HG03575 (cell line): Measurements from ENCODE around the gene TMUB1.

ENCODE experiments used
- ATAC-seq: cut with Tn5 transposase; IDR thresholded peaks from one replicate; pipeline ENCODE4 v1.9.1; 2021; ENCODE audit not compliant: unreplicated experiment, insufficient number of reproducible peaks, low FRiP score; ENCODE audit errors: extremely low read depth

The TMUB1 gene

GRCh38 chr7:151061213-151062110 lies 21.8 kb downstream of the TMUB1 start:
- ATAC-seq, result no peak

- ATAC-seq, result no peak
These were observed 22.7 kb downstream of the TMUB1 start for GRCh38 chr7:151060416-151061212.

DNA sequence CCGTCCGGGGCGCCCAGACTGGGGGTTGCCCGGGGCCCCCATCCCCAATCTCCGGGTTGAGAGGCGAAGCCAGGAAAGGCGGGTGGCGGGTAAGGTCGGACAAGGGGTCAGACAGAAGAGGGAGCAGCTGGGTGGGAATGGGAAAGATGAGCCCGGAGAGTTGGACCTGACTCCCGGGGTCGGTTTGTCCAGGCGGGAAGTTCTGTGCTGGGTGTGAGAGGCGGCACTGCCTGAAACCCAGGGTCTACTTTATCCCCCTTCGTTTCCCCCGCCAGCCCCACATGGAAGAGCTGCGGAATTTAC lies 23.2 kb downstream of the TMUB1 start:
- no peak for ATAC-seq

- no peak for ATAC-seq
These were observed 23.8 kb downstream of the TMUB1 start, which contains the start of gene SLC4A2 for GRCh38 chr7:151059367-151060112. TSS of gene SLC4A2 (plus strand) at chr7:151059589. CDS start at chr7:151061988, 2,399 bp downstream.

DNA sequence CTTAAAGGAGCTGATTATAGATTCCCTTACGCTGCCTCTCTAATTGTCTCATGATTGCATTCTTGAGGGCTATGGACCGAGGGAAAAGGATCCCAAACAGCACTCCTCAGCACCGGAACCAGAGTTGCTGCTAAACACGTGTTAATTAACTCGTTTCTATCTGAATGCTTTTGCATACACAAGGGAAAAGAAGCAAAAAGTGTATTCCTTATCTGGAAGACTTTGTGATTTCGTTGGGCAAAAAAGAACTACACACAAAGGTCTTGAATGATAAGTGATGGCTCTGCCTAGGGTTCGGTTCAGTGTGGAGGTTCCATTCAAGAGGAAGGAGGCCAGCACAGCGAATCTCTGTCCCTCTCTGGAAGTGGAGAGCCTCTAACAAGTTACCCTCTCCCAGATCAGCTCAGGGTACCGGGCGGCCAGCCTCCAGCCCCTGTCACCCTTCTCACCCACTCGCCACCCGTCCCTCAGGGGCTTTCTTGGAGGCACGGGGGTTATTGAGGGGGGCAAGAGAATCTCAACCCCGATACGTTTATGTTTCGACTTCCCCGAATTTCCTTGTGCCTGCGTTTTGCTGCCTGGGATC lies 24.4 kb downstream of the TMUB1 start:
- no peak for ATAC-seq

DNA sequence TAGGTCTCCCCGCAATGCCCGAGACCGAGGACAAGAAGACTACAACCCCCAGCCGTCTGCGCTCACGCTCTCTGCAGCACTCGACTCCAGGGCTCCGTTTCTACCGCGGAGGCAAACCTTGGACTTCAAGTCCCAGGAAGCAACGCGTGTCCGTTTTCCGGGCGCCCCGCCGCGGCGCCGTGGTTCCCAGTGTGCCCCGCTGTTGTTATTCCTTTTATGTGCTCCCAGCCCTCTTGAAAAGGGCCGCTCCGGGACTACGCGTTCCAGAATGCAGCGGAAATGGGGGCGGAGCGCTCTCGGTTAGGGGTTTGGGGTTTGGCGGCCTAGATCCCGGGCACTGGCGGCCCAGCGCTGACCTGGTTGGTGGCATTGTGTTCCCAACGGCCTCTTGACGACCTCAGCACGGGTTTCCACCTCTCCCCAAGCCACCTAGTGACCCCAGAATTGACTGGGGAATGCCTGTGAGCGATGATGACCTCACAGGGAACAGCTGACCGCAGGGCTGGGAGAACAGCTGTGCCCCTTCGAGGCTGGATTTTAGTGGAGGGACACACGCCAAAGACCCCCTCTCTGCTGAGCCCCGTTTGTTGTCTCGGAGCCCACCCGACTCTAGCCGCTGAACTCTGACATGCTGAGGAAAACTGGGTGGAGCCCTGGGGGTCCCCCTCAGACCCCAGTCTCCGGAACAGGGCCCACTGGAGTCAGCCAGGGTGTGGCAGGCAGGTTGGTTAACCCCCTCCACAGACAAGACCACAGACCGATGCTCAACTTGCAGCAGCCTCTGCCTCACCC lies 25.1 kb downstream of the TMUB1 start:
- ATAC-seq, result peak; percentile 71

- ATAC-seq, result peak; percentile 7
These were observed 25.7 kb downstream of the TMUB1 start, which contains the start of gene CDK5 for GRCh38 chr7:151057506-151057988. TSS of gene CDK5 (minus strand) at chr7:151057897. CDS start at chr7:151057848, 49 bp downstream.

DNA sequence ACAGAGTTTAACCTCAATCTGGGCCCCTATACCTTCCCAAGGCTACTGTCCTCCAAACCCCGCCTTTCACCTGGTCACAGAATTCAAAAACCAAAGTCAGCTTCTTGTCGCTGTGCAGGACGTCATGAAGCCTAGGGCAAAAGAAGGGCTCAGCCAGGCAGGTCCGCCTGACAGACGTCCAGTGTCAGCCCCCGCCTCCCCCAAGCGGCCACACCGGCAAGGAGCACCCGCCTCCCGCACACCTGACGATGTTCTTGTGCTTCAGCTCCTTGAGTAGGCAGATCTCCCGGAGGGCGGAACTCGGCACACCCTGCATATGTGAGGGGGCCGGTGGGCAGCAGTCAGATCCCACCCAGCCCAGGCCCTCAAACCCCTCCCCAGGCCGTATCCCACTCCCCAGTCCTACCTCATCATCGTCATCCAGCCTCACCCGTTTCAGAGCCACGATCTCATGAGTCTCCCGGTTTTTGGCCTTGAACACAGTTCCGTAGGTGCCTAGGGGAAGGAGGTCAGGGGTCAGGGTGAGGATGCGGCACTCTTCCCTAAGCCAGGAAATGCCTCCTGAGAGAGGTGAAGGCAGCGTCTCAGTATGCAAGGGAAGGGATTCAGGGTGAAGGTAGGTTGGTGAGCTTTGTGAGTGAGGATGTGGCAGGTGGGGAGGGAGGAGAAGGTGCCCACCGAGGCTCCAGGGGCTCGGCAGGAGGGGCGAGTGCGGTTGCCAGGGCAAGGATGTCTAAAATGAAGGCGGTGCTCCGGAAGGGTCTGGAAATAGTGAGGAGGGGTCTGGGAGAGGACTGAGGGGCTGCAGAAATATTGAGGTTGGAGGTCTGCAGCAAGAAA lies 26.4 kb downstream of the TMUB1 start:
- no peak for ATAC-seq

- ATAC-seq, result no peak
These were observed 27.0 kb downstream of the TMUB1 start for GRCh38 chr7:151056283-151056665.

DNA sequence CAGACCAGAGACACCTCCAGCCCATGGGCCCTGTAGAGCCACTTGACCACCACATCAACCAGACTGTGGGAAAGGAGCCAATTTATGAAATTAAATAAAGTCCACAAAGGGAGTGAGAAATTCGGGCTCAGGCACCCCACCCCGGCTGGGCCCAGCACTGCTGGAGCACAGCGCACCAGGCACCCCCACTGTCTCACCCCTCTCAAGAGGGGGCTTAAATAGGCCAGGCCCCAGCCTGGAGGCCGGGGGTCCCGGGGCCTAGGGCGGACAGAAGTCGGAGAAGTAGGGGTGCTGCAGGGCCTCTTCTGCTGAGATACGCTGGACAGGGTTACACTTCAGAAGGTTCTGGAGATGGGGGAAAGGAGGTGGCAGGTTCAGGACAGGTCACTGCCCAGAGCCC lies 29.5 kb downstream of the TMUB1 start:
- ATAC-seq, result no peak

DNA sequence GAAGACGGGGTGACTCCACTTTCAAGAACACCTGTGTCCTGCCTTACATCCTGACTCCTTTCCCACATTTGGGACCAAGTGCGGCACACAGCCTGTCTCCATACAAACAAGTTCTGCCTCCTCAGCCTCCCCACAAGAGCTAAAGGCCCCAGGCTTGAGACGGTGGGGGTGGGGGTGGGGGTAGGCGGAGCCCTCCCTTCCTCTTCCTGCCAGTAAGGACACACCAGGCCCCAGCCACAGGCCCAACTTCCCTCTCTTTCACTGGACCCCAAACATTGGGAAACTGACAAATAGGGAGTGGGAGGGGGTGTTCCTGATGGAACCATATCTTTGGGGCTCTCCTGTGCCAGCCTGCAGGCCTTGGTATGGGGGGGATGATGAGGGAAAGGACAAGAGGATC lies 30.2 kb downstream of the TMUB1 start:
- ATAC-seq, result no peak

DNA sequence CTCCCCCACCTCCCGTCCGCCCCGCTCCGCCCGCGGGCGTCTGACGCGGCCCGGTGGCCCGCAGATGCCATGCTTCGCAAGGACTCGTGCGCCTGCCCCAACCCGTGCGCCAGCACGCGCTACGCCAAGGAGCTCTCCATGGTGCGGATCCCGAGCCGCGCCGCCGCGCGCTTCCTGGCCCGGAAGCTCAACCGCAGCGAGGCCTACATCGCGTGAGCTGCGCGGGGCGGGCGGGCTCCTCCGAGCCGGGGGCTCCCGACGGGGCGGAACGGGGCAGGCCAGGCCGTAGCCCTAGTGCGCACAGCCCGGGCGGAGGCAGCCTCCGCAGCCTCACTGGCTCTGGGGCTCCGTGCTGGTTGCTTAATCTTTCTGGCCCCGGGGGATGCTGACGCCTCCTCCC lies 32.2 kb downstream of the TMUB1 start:
- no peak for ATAC-seq

GRCh38 chr7:151048911-151049463 lies 34.3 kb downstream of the TMUB1 start:
- no peak for ATAC-seq

- ATAC-seq, result no peak
These were observed 35.1 kb downstream of the TMUB1 start, which contains the start of gene ASIC3 for GRCh38 chr7:151047976-151048815. TSS of gene ASIC3 (plus strand) at chr7:151048531. CDS start at chr7:151048886, 355 bp downstream.

GRCh38 chr7:151046603-151047573 lies 36.4 kb downstream of the TMUB1 start:
- no peak for ATAC-seq
